Coronary artery (tissue), 2 donors: ENCODE measurements around the gene SFXN4.

Source experiments
- DNase-seq: peaks from one replicate; pipeline ENCODE4 v3.0.0-alpha.2; 2017; ENCODE audit warnings: low spot score
- H3K27ac ChIP-seq, 2 donors: fragments of 200-600 bp; sonication (generic); one replicate each; pipeline ENCODE4 v1.5.1; 2016 to 2019
- H3K4me3 ChIP-seq: fragments of 200-600 bp; sonication (generic); 2 replicates; pipeline ENCODE4 v1.5.1; 2016; ENCODE audit warnings: mild to moderate bottlenecking, moderate library complexity
- CTCF ChIP-seq: fragments of 200-600 bp; sonication (generic); IDR thresholded peaks from one replicate; pipeline ENCODE4 v1.5.1; 2019; ENCODE audit warnings: antibody characterized with exemption

Gene SFXN4

GRCh38 chr10:119165171-119166117, at the start of gene SFXN4:
SFXN4 (minus strand) TSS chr10:119165714; CDS start chr10:119165647, 67 bp downstream.
- DNase-seq, result peak; percentile 85
- TF ChIP-seq CTCF, result no peak
- peak within 1 kb of the TSS; percentile 95 for H3K4me3 ChIP-seq

DNA sequence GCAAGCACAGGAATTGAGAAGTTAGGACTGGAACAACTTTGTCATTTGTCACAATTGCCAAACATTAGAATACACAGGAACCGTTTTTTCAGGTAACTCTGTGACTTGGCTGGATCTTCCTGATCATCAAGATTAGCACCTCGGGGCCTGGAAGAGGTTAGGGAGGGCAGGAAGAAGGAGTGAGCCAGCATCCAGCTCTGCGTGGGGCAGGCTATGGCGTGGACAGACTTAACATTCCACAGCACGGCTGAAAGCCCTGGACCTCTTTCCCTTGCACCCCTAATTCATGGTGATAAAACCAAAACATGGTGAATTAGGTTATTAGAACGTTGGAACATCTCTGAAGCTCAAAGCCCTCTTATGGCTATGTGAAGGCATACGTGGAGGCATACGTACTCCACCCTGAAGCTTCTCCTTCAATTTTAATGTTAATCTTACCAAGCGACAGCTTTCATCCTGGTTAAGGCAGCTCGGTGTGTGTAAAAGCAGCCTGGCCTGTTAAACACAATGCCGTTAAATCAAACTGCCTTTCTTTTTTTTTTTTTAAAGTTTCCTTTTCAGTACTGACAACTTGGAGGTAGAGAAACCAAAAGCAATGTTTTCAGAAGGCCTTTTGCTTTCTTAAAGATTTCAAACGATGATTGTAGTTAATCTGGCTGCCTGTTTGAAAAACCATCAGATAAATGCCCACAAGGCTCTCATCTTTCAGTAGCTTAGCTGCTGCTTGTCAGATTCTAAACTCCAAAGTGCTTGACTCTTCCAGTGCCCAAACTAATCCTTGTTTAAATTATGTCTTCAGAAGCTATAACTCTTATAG, 46.3 kb upstream of the SFXN4 start:
- peak overlapping the region; percentile 91 to 93 for H3K27ac ChIP-seq
- peak overlapping the region; percentile 30 for H3K4me3 ChIP-seq
- DNase-seq, result no peak
- no peak for TF ChIP-seq CTCF

More at GRCh38 chr10:119165171-119166117, at the start of gene SFXN4:
- peak within 1 kb of the TSS; percentile 81 to 90 for H3K27ac ChIP-seq

- DNase-seq, result no peak
- H3K4me3 ChIP-seq, result peak overlapping the region; percentile 30
- TF ChIP-seq CTCF, result no peak
- peak overlapping the region; percentile 91 to 93 for H3K27ac ChIP-seq
These were observed 45.7 kb upstream of the SFXN4 start for GRCh38 chr10:119211176-119211575.

- Histone ChIP-seq H3K27ac (peak overlapping the region; percentile 91 to 93), H3K4me3 (peak overlapping the region; percentile 94)
- no peak for DNase-seq
- TF ChIP-seq CTCF, result no peak
These were observed 45.1 kb upstream of the SFXN4 start for GRCh38 chr10:119210633-119211032.

DNA sequence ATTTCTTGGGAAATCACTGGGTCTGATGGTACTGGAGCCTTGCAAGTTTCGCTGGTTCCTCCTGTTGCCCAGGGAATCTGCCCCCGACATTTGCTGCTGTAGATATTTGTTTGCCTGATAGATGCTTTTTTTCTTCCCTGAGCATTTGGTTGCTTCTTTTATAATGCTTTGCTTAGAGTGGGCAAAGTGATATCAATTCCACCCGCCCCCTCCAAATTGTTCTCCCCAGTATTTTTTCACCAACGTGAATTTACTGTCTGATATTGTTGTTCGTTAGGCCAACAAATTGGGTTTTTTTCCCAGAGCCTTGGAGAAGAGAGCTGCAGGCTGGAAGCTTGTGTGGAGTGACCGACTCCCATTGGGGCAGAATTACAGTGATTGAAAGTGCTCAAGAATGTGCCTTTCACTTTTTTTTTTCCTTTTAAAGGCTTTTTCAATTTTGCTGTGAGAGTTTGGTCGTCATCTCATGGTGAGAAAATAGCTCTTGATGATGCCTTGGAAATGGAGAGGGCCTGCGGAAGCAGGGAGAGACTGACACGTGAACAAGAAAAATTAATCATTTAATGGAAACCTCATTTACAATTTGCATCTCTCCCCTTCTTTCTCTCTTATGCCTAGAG, 44.3 kb upstream of the SFXN4 start:
- TF ChIP-seq CTCF, result no peak
- H3K4me3 ChIP-seq, result peak overlapping the region; percentile 94
- H3K27ac ChIP-seq, result peak overlapping the region; percentile 91 to 93
- DNase-seq, result no peak

GRCh38 chr10:119209035-119209735, 43.7 kb upstream of the SFXN4 start:
- Histone ChIP-seq H3K27ac (peak overlapping the region; percentile 91 to 93), H3K4me3 (peak overlapping the region; percentile 94)
- DNase-seq, result peak; percentile 81
- TF ChIP-seq CTCF, result peak; percentile 77
